ENCODE measurements around the gene PDCL3.

PDCL3 gene

GRCh38 chr2:100529900-100530299 lies 32.9 kb upstream of the PDCL3 start:
- Histone ChIP-seq H3K27me3 (ENCODE audit: insufficient read depth, poor library complexity, severe bottlenecking) (no peaks in the 10 kb centered on the region), H3K4me3 (ENCODE audit: severe bottlenecking) (no peak overlapping the region), H3K27ac (ENCODE audit: poor library complexity, severe bottlenecking) (no peak overlapping the region), H3K9me3 (ENCODE audit: severe bottlenecking) (no peaks in the 10 kb centered on the region), H3K36me3 (ENCODE audit: low read depth) (no peaks in the 10 kb centered on the region), H3K4me1 (ENCODE audit: insufficient read depth, poor library complexity, severe bottlenecking) (no peaks in the 10 kb centered on the region)
- TF ChIP-seq CTCF (IDR thresholded peaks at IDR 0.05; ENCODE audit: poor library complexity, severe bottlenecking), result no peak
- DNase-seq (ENCODE audit: low spot score) (no peak), ATAC-seq (ENCODE audit: low read depth) (no peak)

- TF ChIP-seq CTCF (IDR thresholded peaks at IDR 0.05; ENCODE audit: poor library complexity, severe bottlenecking), result no peak
- no peak for ATAC-seq (ENCODE audit: low read depth)
- no peaks in the 10 kb centered on the region for H3K4me1 ChIP-seq (ENCODE audit: insufficient read depth, poor library complexity, severe bottlenecking)
Observed at GRCh38 chr2:100535855-100536254, 26.9 kb upstream of the PDCL3 start.

GRCh38 chr2:100537918-100538317 lies 24.9 kb upstream of the PDCL3 start:
- TF ChIP-seq CTCF (IDR thresholded peaks at IDR 0.05; ENCODE audit: poor library complexity, severe bottlenecking), result no peak
- Histone ChIP-seq H3K27ac (ENCODE audit: poor library complexity, severe bottlenecking) (no peak overlapping the region), H3K4me1 (ENCODE audit: insufficient read depth, poor library complexity, severe bottlenecking) (no peaks in the 10 kb centered on the region), H3K9me3 (ENCODE audit: severe bottlenecking) (no peaks in the 10 kb centered on the region), H3K36me3 (ENCODE audit: low read depth) (no peaks in the 10 kb centered on the region), H3K27me3 (ENCODE audit: insufficient read depth, poor library complexity, severe bottlenecking) (no peaks in the 10 kb centered on the region), H3K4me3 (ENCODE audit: severe bottlenecking) (no peak overlapping the region)
- ATAC-seq (ENCODE audit: low read depth), result no peak
- no peak for DNase-seq (ENCODE audit: low spot score)

More at GRCh38 chr2:100535855-100536254, 26.9 kb upstream of the PDCL3 start:
- no peak for DNase-seq (ENCODE audit: low spot score)
- Histone ChIP-seq H3K4me3 (ENCODE audit: severe bottlenecking) (no peak overlapping the region), H3K27ac (ENCODE audit: poor library complexity, severe bottlenecking) (no peak overlapping the region), H3K36me3 (ENCODE audit: low read depth) (no peaks in the 10 kb centered on the region), H3K9me3 (ENCODE audit: severe bottlenecking) (no peaks in the 10 kb centered on the region), H3K27me3 (ENCODE audit: insufficient read depth, poor library complexity, severe bottlenecking) (no peaks in the 10 kb centered on the region)

GRCh38 chr2:100539221-100539620 lies 23.6 kb upstream of the PDCL3 start:
- Histone ChIP-seq H3K27ac (ENCODE audit: poor library complexity, severe bottlenecking) (no peak overlapping the region), H3K36me3 (ENCODE audit: low read depth) (no peaks in the 10 kb centered on the region), H3K27me3 (ENCODE audit: insufficient read depth, poor library complexity, severe bottlenecking) (no peaks in the 10 kb centered on the region), H3K4me3 (ENCODE audit: severe bottlenecking) (no peak overlapping the region), H3K4me1 (ENCODE audit: insufficient read depth, poor library complexity, severe bottlenecking) (no peaks in the 10 kb centered on the region), H3K9me3 (ENCODE audit: severe bottlenecking) (no peaks in the 10 kb centered on the region)
- no peak for TF ChIP-seq CTCF (IDR thresholded peaks at IDR 0.05; ENCODE audit: poor library complexity, severe bottlenecking)
- DNase-seq (ENCODE audit: low spot score) (no peak), ATAC-seq (ENCODE audit: low read depth) (no peak)

- H3K4me1 ChIP-seq (ENCODE audit: insufficient read depth, poor library complexity, severe bottlenecking), result no peaks in the 10 kb centered on the region
- ATAC-seq (ENCODE audit: low read depth) (no peak), DNase-seq (ENCODE audit: low spot score) (no peak)
- no peak overlapping the region for H3K4me3 ChIP-seq (ENCODE audit: severe bottlenecking)
- TF ChIP-seq CTCF (IDR thresholded peaks at IDR 0.05; ENCODE audit: poor library complexity, severe bottlenecking), result no peak
- H3K27ac ChIP-seq (ENCODE audit: poor library complexity, severe bottlenecking), result no peak overlapping the region
- H3K27me3 ChIP-seq (ENCODE audit: insufficient read depth, poor library complexity, severe bottlenecking), result no peaks in the 10 kb centered on the region
- no peaks in the 10 kb centered on the region for H3K9me3 ChIP-seq (ENCODE audit: severe bottlenecking)
- H3K36me3 ChIP-seq (ENCODE audit: low read depth), result no peaks in the 10 kb centered on the region
Observed at GRCh38 chr2:100541404-100541803, 21.4 kb upstream of the PDCL3 start.

Measured in RWPE2 (cell line).